Suprapubic skin (tissue), 3 donors: ENCODE results near the gene TMEM207.
A peak's percentile ranks its signal among the peaks of the same experiment; 100 is the strongest.

Source experiments
- CTCF ChIP-seq, 2 donors: fragments of 200-600 bp in 1 of 2; fragments of 450-650 bp in 1 of 2; sonication (generic) in 1 of 2; IDR thresholded peaks; one replicate each; pipeline ENCODE4 v1.5.1; 2016 to 2019; ENCODE audit warnings: antibody characterized with exemption in 2 of 2, mild to moderate bottlenecking in 1 of 2, moderate library complexity in 1 of 2
- POLR2AphosphoS5 ChIP-seq, 3 donors: sonication (generic); formaldehyde crosslinking; IDR thresholded peaks; one replicate each; pipeline ENCODE4 v1.6.1; 2017; ENCODE audit warnings: antibody characterized with exemption in 3 of 3

- peak; percentile 58 for TF ChIP-seq CTCF (IDR thresholded peaks at IDR 0.05)
- no peak for TF ChIP-seq POLR2AphosphoS5 (IDR thresholded peaks at IDR 0.05)
Observed at GRCh38 chr3:190424478-190425439, 24.9 kb downstream of the TMEM207 start.
